SH-SY5Y (cell line): Measurements from ENCODE around the gene TIMM17A.

Source experiments
- GATA2 ChIP-seq: IDR thresholded peaks from 2 replicates; pipeline ENCODE4 v1.6.1; 2011; ENCODE audit warnings: mild to moderate bottlenecking, low read depth, low read length
- GATA3 ChIP-seq: IDR thresholded peaks from 2 replicates; pipeline ENCODE4 v1.6.1; 2011; ENCODE audit warnings: low read depth, mild to moderate bottlenecking, low read length, moderate library complexity

DNA sequence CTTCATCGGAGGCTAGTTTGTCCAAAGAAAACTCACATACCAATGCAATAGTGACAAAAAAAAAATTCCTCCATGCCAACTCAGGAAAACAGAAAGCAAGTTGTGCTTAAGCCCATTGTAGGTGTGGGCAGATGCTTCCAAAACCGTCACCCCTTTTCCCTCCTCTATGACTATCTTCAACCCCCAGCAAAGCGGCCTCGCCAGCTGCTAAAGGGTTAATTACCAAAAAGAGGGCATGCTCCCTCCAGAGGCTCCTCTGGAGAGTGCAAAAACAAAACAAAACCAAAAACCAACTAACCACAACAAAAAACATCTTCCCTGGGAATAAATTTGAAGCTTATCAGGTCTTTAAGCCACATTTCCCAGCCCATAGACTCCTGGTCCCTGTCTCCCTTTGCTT is 10.1 kb upstream of the TIMM17A start:
- TF ChIP-seq GATA3 (no peak), GATA2 (no peak)
